GM12864 (cell line): ENCODE measurements around the gene FBLN1.
A peak's percentile ranks its signal among the peaks of the same experiment; 100 is the strongest.

ENCODE experiments used
- DNase-seq: peaks from one replicate; pipeline ENCODE4 v3.0.0-alpha.2; 2011; ENCODE audit warnings: low read depth
- H3K4me3 ChIP-seq: 2 replicates; pipeline ENCODE4 v1.5.1; 2011; ENCODE audit warnings: mild to moderate bottlenecking, low read depth, low read length, control low read depth
- TF ChIP-seq, protein P1 (sequence below): IDR thresholded peaks from 2 replicates; pipeline ENCODE4 v1.5.1; 2011; ENCODE audit warnings: low read depth, mild to moderate bottlenecking, moderate library complexity, low read length, control low read depth, inconsistent platforms; ENCODE audit errors: missing control alignments

FBLN1 gene

DNA sequence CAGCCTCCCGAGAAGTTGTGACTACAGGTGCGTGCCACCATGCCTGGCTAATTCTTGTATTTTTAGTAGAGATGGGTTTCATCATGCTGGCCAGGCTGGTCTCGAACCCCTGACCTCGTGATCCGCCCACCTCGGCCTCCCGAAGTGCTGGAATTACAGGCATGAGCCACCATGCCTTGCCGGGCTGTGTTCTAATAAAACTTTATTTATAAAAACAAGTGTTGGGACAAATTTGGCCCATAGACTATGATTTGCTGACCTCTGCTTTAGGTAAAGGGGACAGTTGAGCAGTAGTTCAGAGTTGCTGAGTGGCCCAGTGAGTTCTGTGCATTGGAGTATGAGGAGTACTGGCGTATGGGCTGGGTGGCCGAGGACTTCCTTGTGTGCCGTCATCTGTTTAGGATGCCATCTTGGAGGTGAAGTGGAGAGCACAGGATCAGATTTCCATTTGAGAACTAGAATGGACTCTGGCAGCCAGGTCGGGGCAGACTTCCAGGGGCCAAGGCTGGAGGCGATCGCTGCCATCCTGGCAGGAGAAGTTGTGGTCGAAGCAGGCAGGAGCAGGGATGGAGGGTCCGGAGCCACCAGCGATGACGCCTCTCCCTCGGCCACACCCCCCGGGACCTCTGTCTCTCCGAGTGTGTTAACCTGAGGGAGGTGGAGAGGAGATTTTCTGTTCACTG lies 43.8 kb downstream of the FBLN1 start:
- TF ChIP-seq, protein P1, sequence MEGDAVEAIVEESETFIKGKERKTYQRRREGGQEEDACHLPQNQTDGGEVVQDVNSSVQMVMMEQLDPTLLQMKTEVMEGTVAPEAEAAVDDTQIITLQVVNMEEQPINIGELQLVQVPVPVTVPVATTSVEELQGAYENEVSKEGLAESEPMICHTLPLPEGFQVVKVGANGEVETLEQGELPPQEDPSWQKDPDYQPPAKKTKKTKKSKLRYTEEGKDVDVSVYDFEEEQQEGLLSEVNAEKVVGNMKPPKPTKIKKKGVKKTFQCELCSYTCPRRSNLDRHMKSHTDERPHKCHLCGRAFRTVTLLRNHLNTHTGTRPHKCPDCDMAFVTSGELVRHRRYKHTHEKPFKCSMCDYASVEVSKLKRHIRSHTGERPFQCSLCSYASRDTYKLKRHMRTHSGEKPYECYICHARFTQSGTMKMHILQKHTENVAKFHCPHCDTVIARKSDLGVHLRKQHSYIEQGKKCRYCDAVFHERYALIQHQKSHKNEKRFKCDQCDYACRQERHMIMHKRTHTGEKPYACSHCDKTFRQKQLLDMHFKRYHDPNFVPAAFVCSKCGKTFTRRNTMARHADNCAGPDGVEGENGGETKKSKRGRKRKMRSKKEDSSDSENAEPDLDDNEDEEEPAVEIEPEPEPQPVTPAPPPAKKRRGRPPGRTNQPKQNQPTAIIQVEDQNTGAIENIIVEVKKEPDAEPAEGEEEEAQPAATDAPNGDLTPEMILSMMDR, result no peak
- DNase-seq, result no peak
- H3K4me3 ChIP-seq, result no peak overlapping the region

DNA sequence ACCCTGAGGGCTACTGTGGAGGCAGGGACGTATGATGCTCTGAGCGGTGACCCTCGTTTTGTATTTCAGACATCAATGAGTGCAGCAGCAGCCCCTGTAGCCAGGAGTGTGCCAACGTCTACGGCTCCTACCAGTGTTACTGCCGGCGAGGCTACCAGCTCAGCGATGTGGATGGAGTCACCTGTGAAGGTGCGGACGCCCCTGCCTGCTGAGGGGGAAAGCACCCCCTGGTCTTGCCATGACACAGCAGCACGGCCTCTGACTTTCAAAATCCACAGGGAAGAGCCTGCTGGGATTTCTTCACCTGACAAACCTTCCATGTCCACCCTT lies 44.3 kb downstream of the FBLN1 start:
- no peak for DNase-seq
- no peak overlapping the region for H3K4me3 ChIP-seq
- TF ChIP-seq, protein P1, result no peak

DNA sequence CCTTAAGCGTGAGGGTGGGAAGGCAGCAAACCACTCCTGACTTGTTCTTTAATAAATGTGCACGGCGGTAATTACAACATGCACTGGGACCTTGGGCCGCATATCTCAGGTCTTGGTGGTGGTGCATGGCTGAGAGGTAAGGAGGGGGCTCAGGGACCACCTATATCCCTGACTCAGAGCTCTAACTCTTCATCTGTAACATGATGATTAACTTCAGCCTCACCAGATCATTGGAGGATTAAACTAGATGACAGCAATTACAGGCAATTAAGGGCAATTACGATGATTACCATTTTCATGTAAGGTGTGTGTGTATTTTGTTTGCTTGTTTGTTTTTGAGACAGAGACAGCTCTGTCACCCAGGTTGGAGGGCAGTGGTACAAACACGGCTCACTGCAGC lies 45.0 kb downstream of the FBLN1 start:
- H3K4me3 ChIP-seq, result no peak overlapping the region
- DNase-seq, result no peak
- TF ChIP-seq, protein P1, result no peak

DNA sequence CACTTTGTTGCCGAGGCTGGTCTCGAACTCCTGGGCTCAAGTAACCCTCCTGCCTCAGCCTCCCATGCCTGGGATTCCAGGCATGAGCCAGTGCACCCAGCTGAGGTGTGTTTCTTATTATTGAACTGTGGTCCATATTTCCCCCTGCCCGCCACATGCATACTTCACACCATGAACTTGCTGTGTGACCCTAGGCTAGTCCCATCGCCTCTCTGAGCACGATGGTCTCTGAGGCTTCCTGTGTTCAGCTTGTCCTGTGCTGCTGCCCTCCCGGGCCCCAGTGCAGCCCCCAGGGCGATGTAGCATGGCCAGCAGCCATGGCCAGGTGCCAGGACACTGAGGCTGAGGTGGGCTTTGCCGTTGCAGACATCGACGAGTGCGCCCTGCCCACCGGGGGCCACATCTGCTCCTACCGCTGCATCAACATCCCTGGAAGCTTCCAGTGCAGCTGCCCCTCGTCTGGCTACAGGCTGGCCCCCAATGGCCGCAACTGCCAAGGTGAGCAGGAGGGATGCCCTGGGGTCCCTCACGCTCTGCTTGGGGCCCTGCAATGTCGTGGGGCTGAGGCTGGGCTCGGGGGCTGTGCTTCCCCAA lies 45.7 kb downstream of the FBLN1 start:
- no peak overlapping the region for H3K4me3 ChIP-seq
- TF ChIP-seq, protein P1, result no peak
- no peak for DNase-seq

DNA sequence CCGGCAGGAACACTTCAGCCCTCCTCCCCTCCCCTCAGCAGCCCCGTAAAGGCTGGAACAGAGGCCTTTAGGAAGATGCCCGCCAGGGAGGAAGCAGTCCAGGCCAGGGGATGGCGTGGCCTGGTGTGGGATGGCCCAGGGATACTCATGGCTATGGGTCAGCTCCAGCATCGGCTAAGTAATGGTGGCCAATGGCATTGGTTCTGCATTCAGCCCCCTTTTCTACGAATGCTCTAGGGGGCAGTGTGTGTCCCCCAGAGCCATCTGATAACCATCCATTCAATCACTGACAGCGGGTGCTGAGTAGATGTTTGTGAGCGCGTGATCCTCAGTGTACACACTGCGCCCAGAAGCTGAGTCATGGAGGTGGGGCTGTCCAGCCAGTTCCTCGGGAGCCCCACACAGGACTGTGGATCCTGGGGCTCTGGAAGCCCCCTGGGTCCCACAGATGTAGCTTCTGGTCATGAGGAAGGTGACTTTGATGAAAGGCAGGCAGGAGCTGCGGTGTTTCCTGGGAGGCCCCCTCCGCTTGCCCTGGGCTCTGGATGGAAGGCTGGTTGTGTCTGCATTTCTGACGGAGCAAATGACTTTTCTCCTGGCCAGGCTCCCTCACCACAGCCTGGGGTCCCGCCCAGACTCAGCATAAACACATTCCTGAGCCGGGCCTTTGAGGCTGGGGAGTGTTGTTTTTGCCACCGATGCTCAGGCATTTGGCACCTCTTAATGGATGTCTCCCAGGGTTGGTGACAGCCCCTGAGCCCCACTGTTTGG lies 46.5 kb downstream of the FBLN1 start:
- DNase-seq, result no peak
- no peak overlapping the region for H3K4me3 ChIP-seq
- TF ChIP-seq, protein P1, result peak; percentile 7

DNA sequence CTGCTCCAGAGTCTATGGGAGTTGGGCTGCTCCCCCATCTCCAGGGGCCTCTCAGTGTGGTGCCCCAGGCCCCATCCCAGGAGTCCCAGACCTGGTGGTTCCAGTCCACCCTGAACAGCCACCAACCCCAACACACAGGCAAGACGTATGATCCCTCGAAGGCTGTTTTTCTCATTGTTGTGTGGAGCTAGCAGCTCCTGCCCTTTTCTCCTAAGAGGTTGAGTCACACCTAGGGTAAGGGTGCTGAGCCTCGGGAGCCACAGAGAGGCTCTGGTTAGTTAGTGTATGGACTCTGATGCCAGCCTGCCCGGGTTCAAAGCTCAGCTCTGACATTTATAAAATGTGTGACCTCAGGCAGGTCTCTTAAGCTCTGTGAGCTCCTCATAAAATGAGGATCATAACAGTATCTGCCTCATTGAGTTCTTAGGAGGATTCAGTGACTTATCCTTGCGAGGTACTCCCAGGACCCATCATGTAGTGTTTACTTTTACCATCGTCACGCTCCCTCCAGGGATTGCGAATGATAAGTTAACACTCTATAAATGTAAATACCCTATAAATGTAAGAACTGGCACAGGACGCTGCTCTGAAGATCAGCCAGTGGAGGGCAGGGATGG lies 47.2 kb downstream of the FBLN1 start:
- no peak overlapping the region for H3K4me3 ChIP-seq
- TF ChIP-seq, protein P1, result no peak
- no peak for DNase-seq
